ENCODE measurements around the gene CCR8.

CCR8 gene

GRCh38 chr3:39327053-39327745 lies 2.3 kb upstream of the CCR8 start (continued):
- TF ChIP-seq YY2 (tag by site-specific recombination; IDR thresholded peaks at IDR 0.05) (no peak), KLF7 (tag by site-specific recombination; IDR thresholded peaks at IDR 0.05; ENCODE audit: borderline replicate concordance) (no peak), ZNF571 (tag by site-specific recombination; IDR thresholded peaks at IDR 0.05) (no peak), ZBTB7A (tag by site-specific recombination; IDR thresholded peaks at IDR 0.05; ENCODE audit: low read depth) (no peak), MYNN (tag by site-specific recombination; IDR thresholded peaks at IDR 0.05; ENCODE audit: borderline replicate concordance) (no peak), OSR2 (tag by site-specific recombination; IDR thresholded peaks at IDR 0.05) (no peak), ZFP69B (tag by site-specific recombination; IDR thresholded peaks at IDR 0.05) (no peak), ZNF341 (tag by site-specific recombination; IDR thresholded peaks at IDR 0.05; ENCODE audit: low read depth) (no peak), ZNF211 (tag by site-specific recombination; IDR thresholded peaks at IDR 0.05; ENCODE audit: low read depth) (no peak), ZNF423 (tag by site-specific recombination; IDR thresholded peaks at IDR 0.05) (no peak)

GRCh38 chr3:39327746-39328349 lies 1.7 kb upstream of the CCR8 start:
- POLR2A ChIA-PET = no interaction called here
- no peaks in the 10 kb centered on the region for H3K9me3 ChIP-seq (ENCODE audit: control insufficient read depth, insufficient read depth, low read depth, low read length)
- no peaks in the 10 kb centered on the region for H3K4me1 ChIP-seq (ENCODE audit: control insufficient read depth, insufficient read depth, low read length)
- no peak for TF ChIP-seq ZFP41 (tag by site-specific recombination; IDR thresholded peaks at IDR 0.05; ENCODE audit: borderline replicate concordance)
- TF ChIP-seq ZNF514 (tag by site-specific recombination; IDR thresholded peaks at IDR 0.05) = no peak
- TF ChIP-seq BCL11A (tag by site-specific recombination; IDR thresholded peaks at IDR 0.05; ENCODE audit: low read depth) = no peak
- no peak for TF ChIP-seq ZNF354C (tag by site-specific recombination; IDR thresholded peaks at IDR 0.05; ENCODE audit: borderline replicate concordance, low read depth)
- TF ChIP-seq RBAK (tag by site-specific recombination; IDR thresholded peaks at IDR 0.05) = no peak
- no peak for TF ChIP-seq ZBTB49 (tag by site-specific recombination; IDR thresholded peaks at IDR 0.05; ENCODE audit: low read depth)
- TF ChIP-seq ZNF621 (tag by site-specific recombination; IDR thresholded peaks at IDR 0.05) = no peak
- TF ChIP-seq ZNF24 (tag by site-specific recombination; IDR thresholded peaks at IDR 0.05) = no peak
- TF ChIP-seq KLF8 (tag by site-specific recombination; IDR thresholded peaks at IDR 0.05) = no peak
- no peak for TF ChIP-seq ZNF558 (tag by site-specific recombination; IDR thresholded peaks at IDR 0.05)
- TF ChIP-seq ZNF292 (tag by site-specific recombination; IDR thresholded peaks at IDR 0.05; ENCODE audit: borderline replicate concordance, low read depth) = no peak
- TF ChIP-seq ZNF37A (tag by site-specific recombination; IDR thresholded peaks at IDR 0.05) = no peak
- no peak for TF ChIP-seq ZNF785 (tag by site-specific recombination; IDR thresholded peaks at IDR 0.05)
- TF ChIP-seq ZNF704 (tag by site-specific recombination; IDR thresholded peaks at IDR 0.05) = no peak
- TF ChIP-seq ZSCAN18 (tag by site-specific recombination; IDR thresholded peaks at IDR 0.05) = no peak
- H3K4me3 ChIP-seq (ENCODE audit: low read depth, low read length) = no peak overlapping the region
- CTCF ChIA-PET = no interaction called here
- H3K27ac ChIP-seq (ENCODE audit: extremely low read depth, low read depth, low read length) = no peak overlapping the region
- no peaks in the 10 kb centered on the region for H3K36me3 ChIP-seq (ENCODE audit: control insufficient read depth in 2 of 2, insufficient read depth in 1 of 2, low read length in 2 of 2)

All from HEK293 (cell line).